ENCODE results near the gene PRKAG2. TPM values are rescaled to one million over a fixed set of nuclear protein-coding genes. Genes with fewer than 3 reads are reported as not detected.
"Not testable (repeated sequence)": the region's sequence is repeated elsewhere in the genome, so short reads cannot be mapped to it uniquely, and the experiment has no call there.

PRKAG2 gene
- total RNA-seq, 1 donor from 2014 or later = 35.4 TPM

DNA sequence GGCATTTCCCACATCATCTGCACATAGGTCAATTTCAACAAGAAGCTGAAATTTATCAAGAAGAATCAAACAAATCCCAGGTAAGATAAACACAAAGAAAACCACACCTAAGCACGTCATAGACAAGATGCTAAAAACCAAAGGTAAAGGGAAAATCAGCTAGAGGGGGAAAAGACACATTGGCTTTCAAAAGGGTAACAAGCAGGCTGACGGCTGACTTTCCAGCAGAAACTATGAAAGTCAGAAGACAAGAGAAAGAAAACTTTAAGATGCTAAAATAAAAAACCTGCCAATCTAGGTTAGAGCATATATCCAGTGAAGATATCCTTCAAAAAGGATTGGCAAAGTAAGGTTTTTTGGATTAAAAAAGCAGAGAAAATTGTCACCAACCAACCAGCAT, 297.3 kb downstream of the PRKAG2 start:
- DNase-seq (no peak), ATAC-seq (no peak)
- TF ChIP-seq, protein P1, sequence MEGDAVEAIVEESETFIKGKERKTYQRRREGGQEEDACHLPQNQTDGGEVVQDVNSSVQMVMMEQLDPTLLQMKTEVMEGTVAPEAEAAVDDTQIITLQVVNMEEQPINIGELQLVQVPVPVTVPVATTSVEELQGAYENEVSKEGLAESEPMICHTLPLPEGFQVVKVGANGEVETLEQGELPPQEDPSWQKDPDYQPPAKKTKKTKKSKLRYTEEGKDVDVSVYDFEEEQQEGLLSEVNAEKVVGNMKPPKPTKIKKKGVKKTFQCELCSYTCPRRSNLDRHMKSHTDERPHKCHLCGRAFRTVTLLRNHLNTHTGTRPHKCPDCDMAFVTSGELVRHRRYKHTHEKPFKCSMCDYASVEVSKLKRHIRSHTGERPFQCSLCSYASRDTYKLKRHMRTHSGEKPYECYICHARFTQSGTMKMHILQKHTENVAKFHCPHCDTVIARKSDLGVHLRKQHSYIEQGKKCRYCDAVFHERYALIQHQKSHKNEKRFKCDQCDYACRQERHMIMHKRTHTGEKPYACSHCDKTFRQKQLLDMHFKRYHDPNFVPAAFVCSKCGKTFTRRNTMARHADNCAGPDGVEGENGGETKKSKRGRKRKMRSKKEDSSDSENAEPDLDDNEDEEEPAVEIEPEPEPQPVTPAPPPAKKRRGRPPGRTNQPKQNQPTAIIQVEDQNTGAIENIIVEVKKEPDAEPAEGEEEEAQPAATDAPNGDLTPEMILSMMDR (IDR thresholded peaks at IDR 0.05) = no peak
- H3K27ac ChIP-seq = no peak overlapping the region
- no peak overlapping the region for H3K4me3 ChIP-seq
- intact Hi-C loops (cut with DNase I) = no loop called here
- no peaks in the 10 kb centered on the region for H3K4me1 ChIP-seq
- peaks cover 9% of the 10 kb centered on the region for H3K9me3 ChIP-seq
- no peaks in the 10 kb centered on the region for H3K27me3 ChIP-seq (ENCODE audit: low read depth)
- H3K36me3 ChIP-seq = no peaks in the 10 kb centered on the region

DNA sequence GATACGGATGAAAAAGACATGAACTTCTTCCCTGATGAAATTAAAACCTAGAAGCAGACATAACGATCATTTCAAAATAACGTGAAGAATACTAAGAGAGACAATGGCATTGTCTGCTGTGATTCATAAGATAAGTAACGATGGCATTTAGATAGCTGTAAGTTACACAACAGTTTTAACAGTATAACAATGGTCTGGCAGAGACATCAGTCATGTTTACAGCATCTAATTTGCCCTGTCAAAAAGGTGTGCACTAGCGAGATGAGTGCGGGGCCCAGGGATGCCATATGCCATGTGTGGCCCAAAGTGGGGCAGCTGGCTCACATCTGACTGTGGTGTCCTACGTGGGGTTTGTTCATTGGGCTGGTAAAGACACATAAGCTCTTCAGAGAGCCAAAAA, 301.5 kb downstream of the PRKAG2 start:
- H3K9me3 ChIP-seq = peaks cover 9% of the 10 kb centered on the region
- intact Hi-C loops (cut with DNase I) = no loop called here
- TF ChIP-seq, protein P1 (IDR thresholded peaks at IDR 0.05) = no peak
- peaks cover 7% of the 10 kb centered on the region for H3K36me3 ChIP-seq
- H3K27ac ChIP-seq = no peak overlapping the region
- no peak overlapping the region for H3K4me3 ChIP-seq
- no peak for DNase-seq
- H3K27me3 ChIP-seq (ENCODE audit: low read depth) = no peaks in the 10 kb centered on the region
- no peak for ATAC-seq
- no peaks in the 10 kb centered on the region for H3K4me1 ChIP-seq

DNA sequence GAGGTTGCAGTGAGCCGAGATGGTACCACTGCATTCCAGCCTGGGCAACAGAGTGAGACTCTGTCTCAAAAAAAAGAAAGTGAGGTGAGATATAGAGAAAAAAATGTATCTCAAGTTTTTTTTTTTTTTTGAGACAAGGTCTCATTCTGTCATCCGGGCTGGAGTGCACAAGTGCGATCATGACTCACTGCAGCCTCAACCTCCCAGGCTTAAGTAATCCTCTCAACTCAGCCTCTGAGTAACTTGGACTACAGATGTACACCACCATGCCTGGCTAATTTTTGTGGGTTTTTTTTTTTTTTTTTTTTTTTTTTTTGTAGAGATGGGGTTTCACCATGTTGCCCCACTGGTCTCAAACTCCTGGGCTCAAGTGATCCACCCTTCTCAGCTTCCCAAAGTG, 303.9 kb downstream of the PRKAG2 start:
- intact Hi-C loops (cut with DNase I); H3K27me3 ChIP-seq (ENCODE audit: low read depth); H3K4me1 ChIP-seq; DNase-seq; ATAC-seq; H3K9me3 ChIP-seq; H3K4me3 ChIP-seq; H3K27ac ChIP-seq: not testable (repeated sequence)
- H3K36me3 ChIP-seq = peaks cover 22% of the 10 kb centered on the region

DNA sequence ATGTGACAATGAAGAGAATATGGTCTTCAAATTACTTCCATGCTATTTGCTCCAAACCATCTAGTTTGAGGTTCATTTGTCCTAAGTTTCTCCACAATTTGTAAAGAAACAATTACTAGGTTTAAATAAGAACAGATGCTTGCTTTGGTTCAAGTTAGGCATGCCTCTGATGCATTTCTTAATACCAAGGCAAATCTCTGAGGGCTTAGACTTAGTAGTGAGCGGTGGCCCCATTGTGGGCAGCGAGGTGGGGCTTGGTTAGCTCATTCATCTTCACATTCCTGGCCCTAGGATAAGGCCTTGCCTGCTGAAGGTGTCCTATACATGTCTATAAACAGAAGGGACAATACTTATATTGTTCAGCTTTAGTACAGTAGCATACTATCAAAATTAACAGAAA, 304.8 kb downstream of the PRKAG2 start:
- TF ChIP-seq, protein P1 (IDR thresholded peaks at IDR 0.05) = no peak
- intact Hi-C loops (cut with DNase I) = no loop called here
- H3K9me3 ChIP-seq = no peaks in the 10 kb centered on the region
- H3K4me1 ChIP-seq = no peaks in the 10 kb centered on the region
- DNase-seq (no peak), ATAC-seq (no peak)
- no peak overlapping the region for H3K4me3 ChIP-seq
- no peaks in the 10 kb centered on the region for H3K27me3 ChIP-seq (ENCODE audit: low read depth)
- no peak overlapping the region for H3K27ac ChIP-seq
- H3K36me3 ChIP-seq = peaks cover 22% of the 10 kb centered on the region

DNA sequence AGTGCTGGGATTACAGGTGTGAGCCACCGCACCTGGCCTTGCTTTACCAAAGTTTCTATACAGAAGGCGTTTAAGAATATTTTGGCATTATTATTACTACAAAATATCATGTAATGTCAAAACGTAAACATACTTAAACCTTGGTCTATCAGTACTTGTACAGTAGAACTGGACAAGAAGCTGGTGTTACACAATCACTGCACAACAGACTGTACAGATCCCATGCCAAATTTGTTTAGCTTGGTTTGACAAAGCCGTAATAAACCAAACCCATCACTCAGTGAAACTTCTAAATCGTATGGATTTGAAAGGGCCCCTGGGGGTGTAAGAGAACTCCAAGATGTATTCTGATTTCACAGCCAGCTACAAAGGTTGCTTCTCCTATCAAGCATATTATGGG, 305.4 kb downstream of the PRKAG2 start:
- Histone ChIP-seq H3K27me3 (ENCODE audit: low read depth) (no peaks in the 10 kb centered on the region), H3K9me3 (no peaks in the 10 kb centered on the region), H3K36me3 (peaks cover 22% of the 10 kb centered on the region), H3K27ac (no peak overlapping the region), H3K4me1 (peaks cover 3% of the 10 kb centered on the region), H3K4me3 (no peak overlapping the region)
- ATAC-seq = no peak
- intact Hi-C loops (cut with DNase I) = no loop called here
- no peak for DNase-seq
- TF ChIP-seq, protein P1 (IDR thresholded peaks at IDR 0.05) = no peak

DNA sequence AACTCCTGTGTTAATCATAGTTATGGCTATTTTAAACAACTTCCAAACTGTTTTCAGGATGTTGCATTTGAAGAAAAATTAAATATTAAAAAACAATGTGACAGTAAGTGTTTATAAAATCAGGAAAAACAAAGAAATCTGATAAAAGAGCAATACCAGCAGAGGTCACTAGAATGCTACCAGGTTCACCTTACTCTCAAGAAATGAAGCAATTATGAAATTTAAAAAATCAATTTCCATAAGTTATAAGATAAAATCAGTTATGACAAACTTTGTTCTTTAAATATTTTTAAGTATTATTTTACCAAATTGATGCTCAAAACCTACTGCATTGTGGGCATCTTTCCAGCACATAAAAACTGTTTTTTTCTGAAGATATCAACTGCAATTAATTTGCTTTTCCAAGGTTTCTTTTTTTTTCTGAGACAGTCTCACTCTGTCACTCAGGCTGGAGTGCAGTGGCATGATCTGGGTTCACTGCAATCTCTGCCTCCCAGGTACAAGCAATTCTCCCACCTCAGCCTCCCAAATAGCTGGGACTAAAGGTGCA, 306.5 kb downstream of the PRKAG2 start:
- DNase-seq (no peak), ATAC-seq (no peak)
- no peaks in the 10 kb centered on the region for H3K27me3 ChIP-seq (ENCODE audit: low read depth)
- H3K27ac ChIP-seq = no peak overlapping the region
- H3K4me1 ChIP-seq = peaks cover 4% of the 10 kb centered on the region
- peaks cover 24% of the 10 kb centered on the region for H3K36me3 ChIP-seq
- no peak overlapping the region for H3K4me3 ChIP-seq
- no peaks in the 10 kb centered on the region for H3K9me3 ChIP-seq
- TF ChIP-seq, protein P1 (IDR thresholded peaks at IDR 0.05) = peak; percentile 34
- intact Hi-C loops (cut with DNase I) = no loop called here

All from lower lobe of right lung (tissue), 2 donors.